HPDE6-E6E7 (cell line): ENCODE measurements around the gene HEPH.
"Not testable (repeated sequence)": the region's sequence is repeated elsewhere in the genome, so short reads cannot be mapped to it uniquely, and the experiment has no call there.

Experiments
- DNase-seq: peaks from one replicate; pipeline ENCODE4 v3.0.0; 2011; ENCODE audit warnings: missing footprints; ENCODE audit errors: extremely low spot score

Gene HEPH

GRCh38 chrX:66163849-66164411 is at the start of gene HEPH:
Gene HEPH, plus strand, starts transcription at chrX:66164247. Its CDS starts 6,324 bp downstream, at chrX:66170571.
- no peak for DNase-seq

GRCh38 chrX:66118722-66119121 is 45.3 kb upstream of the HEPH start:
- DNase-seq = not testable (repeated sequence)

- DNase-seq = not testable (repeated sequence)
Measured at GRCh38 chrX:66121354-66121753, 42.7 kb upstream of the HEPH start.

GRCh38 chrX:66126662-66127061 is 37.4 kb upstream of the HEPH start:
- no peak for DNase-seq

GRCh38 chrX:66130469-66130868 is 33.6 kb upstream of the HEPH start:
- no peak for DNase-seq

GRCh38 chrX:66135284-66135683 is 28.8 kb upstream of the HEPH start:
- not testable (repeated sequence) for DNase-seq

GRCh38 chrX:66142351-66142750 is 21.7 kb upstream of the HEPH start:
- no peak for DNase-seq

- no peak for DNase-seq
Measured at GRCh38 chrX:66144258-66144657, 19.8 kb upstream of the HEPH start.

GRCh38 chrX:66149519-66149918 is 14.5 kb upstream of the HEPH start:
- DNase-seq = no peak

GRCh38 chrX:66150163-66150562 is 13.9 kb upstream of the HEPH start:
- DNase-seq = no peak

- DNase-seq = no peak
Measured at GRCh38 chrX:66162331-66162822, 1.7 kb upstream of the HEPH start.

GRCh38 chrX:66163447-66163846 is 600 bp upstream of the HEPH start:
- DNase-seq = no peak

GRCh38 chrX:66164470-66164869 is 423 bp downstream of the HEPH start:
- DNase-seq = no peak

GRCh38 chrX:66164931-66165330 is 884 bp downstream of the HEPH start:
- DNase-seq = no peak

- no peak for DNase-seq
Measured at GRCh38 chrX:66166671-66167070, 2.6 kb downstream of the HEPH start.

- no peak for DNase-seq
Measured at GRCh38 chrX:66167431-66167830, 3.4 kb downstream of the HEPH start.

- DNase-seq = no peak
Measured at GRCh38 chrX:66176134-66176533, 12.1 kb downstream of the HEPH start.

- DNase-seq = no peak
Measured at GRCh38 chrX:66191563-66191962, 27.5 kb downstream of the HEPH start.

GRCh38 chrX:66193821-66194220 is 29.8 kb downstream of the HEPH start:
- DNase-seq = no peak

GRCh38 chrX:66200050-66200664 is 36.1 kb downstream of the HEPH start:
- DNase-seq = no peak

- DNase-seq = no peak
Measured at GRCh38 chrX:66200855-66201795, 37.1 kb downstream of the HEPH start.

GRCh38 chrX:66203114-66203513 is 39.1 kb downstream of the HEPH start:
- no peak for DNase-seq

- no peak for DNase-seq
Measured at GRCh38 chrX:66221856-66222255, 57.8 kb downstream of the HEPH start.
